ENCODE data around the gene TRAF3.
"Not testable (repeated sequence)": the region's sequence is repeated elsewhere in the genome, so short reads cannot be mapped to it uniquely, and the experiment has no call there.

TRAF3 gene

DNA sequence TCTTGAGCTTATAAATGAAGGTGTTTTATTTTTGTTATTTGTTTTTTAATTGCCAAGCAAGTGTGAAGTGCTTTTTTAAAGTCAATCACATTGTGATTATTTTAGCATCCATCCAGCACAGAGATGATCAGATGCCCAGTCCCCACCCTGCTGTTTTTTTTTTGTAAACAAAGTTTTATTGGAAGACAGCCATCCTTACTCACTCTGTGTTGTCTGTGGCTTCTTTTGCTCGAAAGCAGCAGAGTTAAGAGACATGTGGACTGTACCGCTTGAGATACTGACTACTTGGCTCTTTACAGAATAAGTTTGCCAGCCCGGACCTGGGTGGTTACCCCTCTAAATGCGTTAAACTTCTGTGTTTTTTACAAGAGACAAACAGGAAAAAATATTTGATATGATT lies 114.3 kb downstream of the TRAF3 start:
- H3K27me3 ChIP-seq (ENCODE audit: insufficient read depth, poor library complexity, severe bottlenecking) = no peaks in the 10 kb centered on the region
- H3K36me3 ChIP-seq (ENCODE audit: low read depth) = peaks cover 55% of the 10 kb centered on the region
- H3K4me3 ChIP-seq (ENCODE audit: severe bottlenecking) = no peak overlapping the region
- no peaks in the 10 kb centered on the region for H3K9me3 ChIP-seq (ENCODE audit: severe bottlenecking)
- TF ChIP-seq CTCF (IDR thresholded peaks at IDR 0.05; ENCODE audit: poor library complexity, severe bottlenecking) = no peak
- DNase-seq (ENCODE audit: low spot score) (no peak), ATAC-seq (ENCODE audit: low read depth) (no peak)
- no peak overlapping the region for H3K27ac ChIP-seq (ENCODE audit: poor library complexity, severe bottlenecking)
- H3K4me1 ChIP-seq (ENCODE audit: insufficient read depth, poor library complexity, severe bottlenecking) = no peaks in the 10 kb centered on the region

DNA sequence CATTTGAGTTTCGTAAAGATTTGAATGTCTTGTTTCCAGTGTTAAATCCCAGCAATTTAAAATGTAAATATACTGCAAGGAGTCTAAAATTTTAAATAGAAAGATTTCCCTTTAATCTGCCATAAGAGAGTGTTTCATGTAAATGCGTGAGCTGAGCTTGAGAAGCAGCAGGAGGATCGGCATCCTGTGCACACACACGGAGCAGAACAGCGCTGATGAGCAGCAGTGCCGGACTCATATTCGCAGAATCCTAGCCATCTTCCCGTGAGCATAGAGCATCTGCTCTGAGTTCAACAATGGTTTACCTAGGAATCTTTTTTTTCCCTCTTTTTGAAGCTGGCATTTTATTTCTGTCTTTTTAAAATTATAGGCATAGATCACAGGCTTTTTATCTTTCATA lies 115.4 kb downstream of the TRAF3 start:
- no peaks in the 10 kb centered on the region for H3K27me3 ChIP-seq (ENCODE audit: insufficient read depth, poor library complexity, severe bottlenecking)
- H3K27ac ChIP-seq (ENCODE audit: poor library complexity, severe bottlenecking) = no peak overlapping the region
- ATAC-seq (ENCODE audit: low read depth) (no peak), DNase-seq (ENCODE audit: low spot score) (no peak)
- H3K9me3 ChIP-seq (ENCODE audit: severe bottlenecking) = no peaks in the 10 kb centered on the region
- no peak for TF ChIP-seq CTCF (IDR thresholded peaks at IDR 0.05; ENCODE audit: poor library complexity, severe bottlenecking)
- peaks cover 62% of the 10 kb centered on the region for H3K36me3 ChIP-seq (ENCODE audit: low read depth)
- H3K4me1 ChIP-seq (ENCODE audit: insufficient read depth, poor library complexity, severe bottlenecking) = no peaks in the 10 kb centered on the region
- no peak overlapping the region for H3K4me3 ChIP-seq (ENCODE audit: severe bottlenecking)

GRCh38 chr14:102893452-102893851 lies 116.2 kb downstream of the TRAF3 start:
- no peaks in the 10 kb centered on the region for H3K27me3 ChIP-seq (ENCODE audit: insufficient read depth, poor library complexity, severe bottlenecking)
- peaks cover 68% of the 10 kb centered on the region for H3K36me3 ChIP-seq (ENCODE audit: low read depth)
- H3K9me3 ChIP-seq (ENCODE audit: severe bottlenecking) = no peaks in the 10 kb centered on the region
- H3K27ac ChIP-seq (ENCODE audit: poor library complexity, severe bottlenecking) = no peak overlapping the region
- H3K4me3 ChIP-seq (ENCODE audit: severe bottlenecking) = no peak overlapping the region
- no peak for ATAC-seq (ENCODE audit: low read depth)
- TF ChIP-seq CTCF (IDR thresholded peaks at IDR 0.05; ENCODE audit: poor library complexity, severe bottlenecking) = no peak
- H3K4me1 ChIP-seq (ENCODE audit: insufficient read depth, poor library complexity, severe bottlenecking) = no peaks in the 10 kb centered on the region
- no peak for DNase-seq (ENCODE audit: low spot score)

- DNase-seq (ENCODE audit: low spot score); H3K4me3 ChIP-seq (ENCODE audit: severe bottlenecking); H3K27ac ChIP-seq (ENCODE audit: poor library complexity, severe bottlenecking); H3K4me1 ChIP-seq (ENCODE audit: insufficient read depth, poor library complexity, severe bottlenecking); H3K9me3 ChIP-seq (ENCODE audit: severe bottlenecking); H3K27me3 ChIP-seq (ENCODE audit: insufficient read depth, poor library complexity, severe bottlenecking); ATAC-seq (ENCODE audit: low read depth): not testable (repeated sequence)
- H3K36me3 ChIP-seq (ENCODE audit: low read depth) = peaks cover 49% of the 10 kb centered on the region
Measured at GRCh38 chr14:102896735-102897134, 119.5 kb downstream of the TRAF3 start.

DNA sequence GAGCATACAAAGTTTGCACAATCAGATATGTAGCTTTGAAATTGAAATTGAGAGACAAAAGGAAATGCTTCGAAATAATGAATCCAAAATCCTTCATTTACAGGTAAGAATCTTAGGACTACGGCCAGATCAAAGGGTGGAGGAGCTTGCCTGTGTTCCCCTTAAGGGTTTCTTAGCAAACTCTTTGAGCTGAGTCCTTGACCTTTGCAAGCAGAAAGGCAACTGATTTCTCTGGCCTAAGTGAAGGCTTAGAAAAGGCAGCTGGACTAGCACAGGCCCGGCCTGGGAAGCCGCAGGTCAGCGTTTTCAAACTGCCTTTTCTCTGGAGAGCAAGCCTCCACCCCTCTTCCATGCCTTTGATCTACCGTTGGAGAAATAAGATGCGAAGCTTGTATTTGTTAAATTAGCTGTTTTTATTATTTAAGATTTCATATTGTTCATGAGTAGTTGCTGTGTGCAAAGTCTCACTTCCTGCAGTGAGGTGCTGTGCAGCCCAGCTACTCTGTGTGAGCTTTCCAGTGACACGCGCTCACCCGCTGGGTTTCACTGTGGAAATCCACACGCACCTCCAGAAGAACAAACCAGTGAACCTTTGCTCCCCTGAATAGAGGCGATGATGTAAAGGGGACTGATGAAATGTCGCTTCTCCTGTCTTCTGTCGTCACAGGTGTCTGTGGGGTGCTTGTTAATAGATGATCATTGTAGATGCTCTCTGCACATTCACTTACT lies 120.2 kb downstream of the TRAF3 start:
- TF ChIP-seq CTCF (IDR thresholded peaks at IDR 0.05; ENCODE audit: poor library complexity, severe bottlenecking) = no peak
- DNase-seq (ENCODE audit: low spot score) (no peak), ATAC-seq (ENCODE audit: low read depth) (no peak)
- H3K9me3 ChIP-seq (ENCODE audit: severe bottlenecking) = no peaks in the 10 kb centered on the region
- no peak overlapping the region for H3K4me3 ChIP-seq (ENCODE audit: severe bottlenecking)
- no peak overlapping the region for H3K27ac ChIP-seq (ENCODE audit: poor library complexity, severe bottlenecking)
- peaks cover 45% of the 10 kb centered on the region for H3K36me3 ChIP-seq (ENCODE audit: low read depth)
- no peaks in the 10 kb centered on the region for H3K4me1 ChIP-seq (ENCODE audit: insufficient read depth, poor library complexity, severe bottlenecking)
- H3K27me3 ChIP-seq (ENCODE audit: insufficient read depth, poor library complexity, severe bottlenecking) = no peaks in the 10 kb centered on the region
